ENCODE measurements around the gene PGLYRP2.

DNA sequence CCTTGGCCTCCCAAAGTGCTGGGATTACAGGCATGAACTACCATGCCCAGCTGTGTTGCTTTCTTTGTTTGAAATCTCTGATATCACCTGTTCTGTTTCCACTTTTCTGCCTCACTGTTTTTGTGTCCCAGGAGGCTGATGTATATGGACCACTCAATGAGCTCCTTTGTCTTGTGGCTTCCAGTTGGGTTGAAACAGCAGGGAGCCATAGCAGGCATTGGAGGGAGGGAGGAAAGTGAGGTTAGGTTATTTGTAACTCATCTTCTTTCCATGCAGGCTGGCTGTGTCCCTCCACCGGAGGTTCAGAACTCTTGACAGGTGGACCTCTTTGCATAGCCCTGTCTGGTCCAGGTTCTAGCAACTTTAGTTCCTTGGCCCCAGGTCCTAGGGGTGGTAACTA lies 23.0 kb upstream of the PGLYRP2 start:
- TF ChIP-seq ARNT (IDR thresholded peaks at IDR 0.05) (no peak), CTBP1 (IDR thresholded peaks at IDR 0.05; ENCODE audit: borderline replicate concordance) (no peak), SP1 (IDR thresholded peaks at IDR 0.05) (no peak), SUZ12 (IDR thresholded peaks at IDR 0.05) (no peak), FOXA1 (IDR thresholded peaks at IDR 0.05) (no peak), FOXK2 (IDR thresholded peaks at IDR 0.05) (no peak), TARDBP (IDR thresholded peaks at IDR 0.05) (no peak), L3MBTL2 (conservative IDR thresholded peaks at IDR 0.05) (no peak), ELF4 (IDR thresholded peaks at IDR 0.05) (no peak), BHLHE40 (IDR thresholded peaks at IDR 0.05; ENCODE audit: borderline replicate concordance) (no peak), FOXM1 (IDR thresholded peaks at IDR 0.05; ENCODE audit: borderline replicate concordance) (no peak), ZNF384 (IDR thresholded peaks at IDR 0.05) (no peak)
- TF ChIP-seq, protein P1, sequence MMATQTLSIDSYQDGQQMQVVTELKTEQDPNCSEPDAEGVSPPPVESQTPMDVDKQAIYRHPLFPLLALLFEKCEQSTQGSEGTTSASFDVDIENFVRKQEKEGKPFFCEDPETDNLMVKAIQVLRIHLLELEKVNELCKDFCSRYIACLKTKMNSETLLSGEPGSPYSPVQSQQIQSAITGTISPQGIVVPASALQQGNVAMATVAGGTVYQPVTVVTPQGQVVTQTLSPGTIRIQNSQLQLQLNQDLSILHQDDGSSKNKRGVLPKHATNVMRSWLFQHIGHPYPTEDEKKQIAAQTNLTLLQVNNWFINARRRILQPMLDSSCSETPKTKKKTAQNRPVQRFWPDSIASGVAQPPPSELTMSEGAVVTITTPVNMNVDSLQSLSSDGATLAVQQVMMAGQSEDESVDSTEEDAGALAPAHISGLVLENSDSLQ (IDR thresholded peaks at IDR 0.05): no peak

Measured in HEK293T (cell line).